GM18870 (cell line): ENCODE measurements around the gene MYH14.
"Not testable (repeated sequence)": the region's sequence is repeated elsewhere in the genome, so short reads cannot be mapped to it uniquely, and the experiment has no call there.

Experiments used
- ATAC-seq: cut with Tn5 transposase; IDR thresholded peaks from one replicate; pipeline ENCODE4 v1.9.1; 2021; ENCODE audit warnings: moderate library complexity; ENCODE audit not compliant: unreplicated experiment

MYH14 gene

DNA sequence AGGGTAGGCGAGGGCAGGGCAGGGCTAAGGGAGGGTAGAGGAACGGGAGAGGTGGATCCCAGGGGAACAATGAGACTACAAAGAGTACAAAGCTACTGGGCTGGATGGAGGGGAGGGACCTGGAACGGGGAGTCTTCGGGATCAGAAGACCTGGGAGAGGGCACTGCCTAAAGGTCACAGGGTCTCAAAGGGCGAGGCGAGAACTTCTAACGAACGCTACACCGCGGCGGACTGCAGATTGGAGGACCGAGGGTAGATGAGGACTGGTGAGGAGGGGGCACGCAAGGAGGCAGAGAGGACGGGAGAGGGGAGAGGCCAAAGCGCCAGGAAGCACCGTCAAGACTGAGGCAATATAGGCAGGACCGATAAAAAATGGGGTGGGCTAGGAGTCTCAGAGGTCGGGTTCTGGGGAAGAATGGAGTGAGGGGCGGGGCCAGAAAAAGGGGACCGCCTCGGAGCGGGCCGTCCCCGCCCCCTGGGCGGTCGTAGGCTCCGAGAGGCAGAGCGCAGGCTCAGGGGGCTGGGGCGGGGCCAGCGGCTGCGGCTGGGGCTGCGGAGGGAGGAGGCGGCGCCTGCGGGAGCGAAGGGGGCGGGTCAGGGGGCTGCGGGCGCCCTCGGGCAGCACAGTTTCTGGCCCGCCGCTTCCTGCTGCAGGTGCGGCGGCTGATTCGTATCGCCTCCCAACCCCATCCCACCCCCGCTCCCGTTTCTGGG is 127.1 kb downstream of the MYH14 start:
- ATAC-seq, result no peak

DNA sequence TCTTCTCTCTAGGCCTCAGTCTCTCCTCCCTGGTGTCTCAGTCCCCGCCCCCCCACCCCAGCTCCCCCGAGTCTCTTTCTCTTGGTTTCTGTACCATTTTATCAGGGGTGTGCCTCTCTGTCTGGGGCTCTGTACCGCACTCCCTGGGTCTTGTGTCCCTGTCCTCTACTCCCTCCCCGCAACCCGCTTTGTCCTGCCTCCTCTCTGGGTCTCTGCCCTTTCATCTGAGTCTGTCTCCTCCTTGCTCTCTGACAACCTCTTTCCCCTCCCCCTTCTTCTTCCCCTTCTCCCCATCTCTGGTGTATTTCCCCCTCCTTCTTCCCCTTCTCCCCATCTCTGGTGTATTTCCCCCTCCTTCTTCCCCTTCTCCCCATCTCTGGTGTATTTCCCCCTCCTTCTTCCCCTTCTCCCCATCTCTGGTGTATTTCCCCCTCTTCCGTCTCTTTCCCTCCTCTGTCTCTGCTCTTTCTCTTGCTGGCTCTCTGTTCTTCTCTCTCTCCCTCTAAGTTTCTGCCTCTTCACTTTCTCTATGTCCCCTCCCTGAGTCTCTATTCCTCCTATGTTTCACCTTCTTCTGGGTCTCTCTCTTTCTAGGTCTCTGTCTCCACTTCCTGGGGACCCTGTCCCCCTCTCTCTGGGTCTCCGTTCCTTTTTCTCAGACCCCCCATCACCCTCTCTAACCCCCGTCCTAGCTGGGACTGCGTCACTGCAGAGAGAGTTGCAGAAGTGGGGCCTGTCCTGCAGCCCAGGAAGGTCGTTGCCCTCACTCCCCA is 128.0 kb downstream of the MYH14 start:
- ATAC-seq, result no peak

DNA sequence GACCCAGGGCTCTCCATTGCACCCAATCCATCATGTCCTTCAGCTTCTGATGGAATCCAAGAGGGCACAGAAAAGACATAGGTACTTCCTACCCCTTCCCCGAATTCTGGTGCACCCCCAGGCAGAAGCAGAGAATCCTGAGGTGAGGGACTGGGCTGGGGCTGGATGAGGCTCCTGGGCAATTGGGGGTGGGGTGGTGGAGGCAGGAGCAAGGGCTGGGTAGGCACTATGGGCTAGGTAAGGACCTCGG is 128.5 kb downstream of the MYH14 start:
- ATAC-seq, result no peak

DNA sequence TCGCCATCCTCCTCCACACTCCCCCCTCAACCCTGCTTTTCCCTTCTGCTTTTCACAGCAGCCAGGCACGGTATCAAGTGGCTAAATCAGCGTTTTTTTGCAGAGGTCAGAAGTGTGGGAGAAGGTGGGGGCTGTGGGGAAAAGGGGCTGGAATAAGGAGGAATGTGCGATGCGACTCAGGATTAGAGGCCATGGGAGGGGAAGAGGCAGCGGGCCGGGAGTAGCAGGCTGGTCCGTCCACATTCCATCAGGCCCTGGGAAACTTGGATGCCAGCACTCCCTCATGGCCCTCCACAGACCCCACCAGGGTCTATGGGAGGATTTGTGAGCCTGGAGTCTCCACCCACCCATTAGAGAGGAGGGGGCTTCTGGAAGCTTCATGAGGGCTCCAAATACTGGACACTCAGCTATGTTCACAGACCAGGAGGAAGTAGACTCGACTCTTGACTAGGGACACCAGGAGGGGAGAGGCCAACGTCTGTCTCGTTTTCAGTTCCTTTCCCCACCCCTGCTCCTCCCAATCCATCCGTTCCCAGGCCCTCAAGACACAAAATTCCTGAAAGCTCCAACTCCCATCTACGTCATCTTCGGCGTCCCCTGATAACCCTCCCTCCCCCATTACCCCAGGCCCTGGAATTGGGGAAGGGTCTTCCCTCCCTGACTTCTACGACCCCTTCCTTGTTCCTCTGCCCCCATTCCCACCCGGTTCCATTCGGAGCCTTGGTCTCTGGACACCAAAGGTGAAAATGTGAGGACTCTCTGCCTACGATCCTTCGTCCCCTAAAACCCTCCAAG is 129.0 kb downstream of the MYH14 start:
- ATAC-seq, result no peak

DNA sequence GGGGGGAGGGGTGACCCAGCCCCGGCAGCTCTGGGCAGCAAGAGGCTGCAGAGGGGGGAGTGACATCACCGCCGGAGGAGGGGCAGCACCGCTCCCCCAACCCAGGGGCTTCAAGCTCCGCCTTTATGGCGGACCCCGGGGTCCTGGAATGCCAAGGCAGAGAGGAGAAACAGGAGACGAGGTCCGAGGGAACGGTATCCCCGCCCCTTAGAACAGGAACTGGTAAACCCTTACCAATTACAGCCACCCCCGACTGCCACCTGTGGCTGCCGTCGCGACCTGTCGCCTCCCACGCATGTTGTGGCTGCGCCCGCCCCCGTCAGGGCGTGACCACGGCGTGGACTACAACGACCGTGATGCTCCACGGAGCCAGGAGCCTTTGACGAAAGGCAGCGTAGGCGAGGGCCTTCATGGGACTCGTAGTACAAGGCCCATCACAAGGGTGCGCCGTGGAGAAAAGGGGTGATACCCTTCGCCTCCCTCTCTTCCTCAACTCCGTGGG is 129.9 kb downstream of the MYH14 start:
- ATAC-seq, result peak; percentile 40

DNA sequence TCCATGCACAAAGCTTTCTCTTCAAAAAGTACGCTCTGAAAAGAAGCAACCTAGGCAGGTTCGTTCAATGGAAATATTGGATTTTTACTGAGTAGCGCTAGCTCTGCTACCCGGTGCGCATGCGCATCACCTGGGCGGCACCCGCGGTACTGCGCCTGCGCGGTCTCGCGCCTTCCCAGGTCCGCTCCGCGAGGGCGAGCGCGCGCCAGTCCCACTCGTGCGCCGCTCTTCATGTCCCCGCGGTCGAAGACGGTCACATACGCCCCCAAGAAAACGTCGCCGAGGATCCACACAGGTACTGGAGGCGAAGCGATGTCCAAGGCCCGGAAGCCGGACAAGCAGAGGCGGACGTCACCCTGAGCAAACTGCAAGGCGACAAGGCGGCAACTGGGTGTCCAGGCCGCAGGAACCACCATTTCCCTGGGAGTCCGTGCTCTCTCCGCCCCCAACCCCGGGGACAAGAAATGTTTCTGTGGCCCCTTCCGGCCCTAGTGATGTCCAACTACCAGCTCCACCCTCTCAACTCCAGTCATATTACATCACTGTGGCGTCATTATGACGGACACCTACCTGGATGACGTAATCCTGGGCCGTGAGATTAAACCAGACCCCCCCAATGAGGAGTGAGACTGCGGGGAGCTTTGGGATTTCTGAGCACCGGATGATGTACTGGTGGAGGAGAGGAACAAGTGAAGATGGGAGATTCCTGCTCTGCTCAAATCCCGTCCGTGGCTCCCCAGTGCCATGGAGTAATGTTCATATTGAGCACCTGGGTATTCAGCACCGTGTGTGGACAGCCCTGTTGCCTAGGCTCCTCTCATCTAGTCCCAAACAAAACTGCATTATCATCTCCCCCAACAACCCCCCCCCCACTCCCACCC is 130.6 kb downstream of the MYH14 start:
- ATAC-seq, result peak; percentile 24

- ATAC-seq, result no peak
Measured at GRCh38 chr19:50334741-50335421, 131.5 kb downstream of the MYH14 start.

DNA sequence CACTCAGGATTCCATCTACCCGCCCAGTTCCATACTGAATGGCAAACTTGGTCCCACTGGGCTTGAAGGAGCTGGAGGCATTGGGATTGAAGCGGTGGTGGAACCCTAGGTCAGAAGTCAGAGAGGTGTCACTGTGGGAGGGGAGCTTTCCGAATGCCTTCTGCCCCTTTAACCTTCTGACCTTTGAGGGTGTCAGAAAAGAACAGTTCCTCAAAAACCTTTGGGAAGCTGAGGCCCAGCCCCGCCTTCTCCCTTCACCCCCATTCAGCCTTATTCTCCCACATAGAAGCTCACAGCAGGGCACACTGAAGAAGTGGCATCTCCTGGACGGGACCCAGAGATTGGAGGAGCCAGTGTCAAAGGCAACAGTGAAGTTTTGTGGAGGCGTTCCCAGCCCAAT is 133.6 kb downstream of the MYH14 start:
- not testable (repeated sequence) for ATAC-seq

DNA sequence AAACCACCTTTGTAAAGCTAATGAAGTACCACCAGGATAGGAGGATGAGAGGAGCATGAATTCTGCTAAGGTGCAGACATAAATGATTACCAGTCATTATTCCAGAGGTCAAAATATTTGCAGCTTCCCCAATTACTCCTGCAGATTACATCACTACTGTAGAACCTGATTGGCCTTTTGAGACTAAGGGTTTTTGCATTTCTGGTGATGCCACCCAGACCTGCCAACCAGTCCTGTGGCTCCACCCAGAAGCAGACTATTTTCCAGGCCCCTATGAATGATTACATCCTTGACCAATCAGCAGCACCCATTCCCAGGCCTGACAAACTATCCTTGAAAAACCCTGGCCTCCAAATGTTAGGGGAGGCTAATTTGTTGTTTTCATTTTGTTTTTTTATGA is 136.9 kb downstream of the MYH14 start:
- no peak for ATAC-seq

DNA sequence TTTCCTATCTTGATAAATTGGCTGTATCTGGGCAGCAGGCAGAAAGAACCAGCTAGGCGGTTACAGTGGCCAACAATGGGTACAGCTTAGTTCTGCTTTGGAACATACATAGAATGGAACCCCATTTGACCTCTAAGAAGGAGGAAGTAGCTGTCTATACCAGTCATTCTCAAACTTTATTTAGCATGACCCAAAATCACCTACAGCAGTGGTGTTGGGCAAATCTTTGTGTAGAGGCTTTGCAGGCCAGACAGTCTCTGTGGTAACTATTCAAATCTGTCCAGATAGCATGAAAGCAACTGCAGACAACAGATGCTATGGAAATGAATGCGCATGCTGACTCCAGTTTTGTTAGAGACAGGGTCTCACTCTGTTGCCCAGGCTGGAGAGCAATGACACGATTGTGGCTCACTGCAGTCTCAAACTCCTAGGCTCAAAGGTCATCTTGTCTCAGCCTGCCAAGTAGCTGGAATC is 137.7 kb downstream of the MYH14 start:
- peak; percentile 64 for ATAC-seq

GRCh38 chr19:50344661-50345318 is 141.4 kb downstream of the MYH14 start:
- ATAC-seq, result no peak

GRCh38 chr19:50347089-50347581 is 143.7 kb downstream of the MYH14 start:
- ATAC-seq, result peak; percentile 58

GRCh38 chr19:50349277-50350057 is 146.0 kb downstream of the MYH14 start:
- ATAC-seq, result no peak

DNA sequence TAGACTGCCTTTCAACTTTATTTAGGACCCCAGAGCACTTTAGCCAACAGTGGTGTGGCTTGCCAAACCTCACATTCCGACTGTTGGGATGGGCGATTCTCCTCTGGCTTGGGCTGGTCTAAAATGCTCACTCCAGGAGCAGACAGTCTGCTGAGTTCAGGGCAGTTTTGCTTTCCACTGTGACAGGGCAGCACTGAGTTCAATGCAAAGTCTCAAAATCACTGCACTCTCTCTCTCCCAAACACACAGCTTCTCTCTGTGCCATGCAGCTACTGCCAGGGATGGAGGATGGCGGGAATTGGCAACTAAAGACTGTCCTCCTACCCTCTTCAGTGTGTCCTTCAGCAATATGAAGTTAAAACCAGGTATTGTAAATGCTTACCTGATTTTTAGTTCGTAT is 148.8 kb downstream of the MYH14 start:
- no peak for ATAC-seq

DNA sequence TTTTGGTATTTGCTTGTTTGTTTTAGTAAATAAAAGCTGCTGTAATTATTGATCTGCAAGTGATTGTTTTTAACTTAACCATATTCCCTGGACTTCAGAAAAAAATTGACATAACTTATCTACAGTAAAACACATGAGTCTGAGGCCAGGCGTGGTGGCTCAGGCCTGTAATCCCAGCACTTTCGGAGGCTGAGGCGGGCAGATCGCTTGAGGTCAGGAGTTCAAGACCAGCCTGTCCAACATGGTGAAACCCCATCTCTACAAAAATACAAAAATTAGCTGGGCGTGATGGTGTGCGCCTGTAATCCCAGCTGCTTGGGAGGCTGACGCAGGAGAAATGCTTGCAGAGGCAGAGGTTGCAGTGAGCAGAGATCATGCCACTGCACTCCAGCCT is 150.1 kb downstream of the MYH14 start:
- ATAC-seq, result not testable (repeated sequence)

DNA sequence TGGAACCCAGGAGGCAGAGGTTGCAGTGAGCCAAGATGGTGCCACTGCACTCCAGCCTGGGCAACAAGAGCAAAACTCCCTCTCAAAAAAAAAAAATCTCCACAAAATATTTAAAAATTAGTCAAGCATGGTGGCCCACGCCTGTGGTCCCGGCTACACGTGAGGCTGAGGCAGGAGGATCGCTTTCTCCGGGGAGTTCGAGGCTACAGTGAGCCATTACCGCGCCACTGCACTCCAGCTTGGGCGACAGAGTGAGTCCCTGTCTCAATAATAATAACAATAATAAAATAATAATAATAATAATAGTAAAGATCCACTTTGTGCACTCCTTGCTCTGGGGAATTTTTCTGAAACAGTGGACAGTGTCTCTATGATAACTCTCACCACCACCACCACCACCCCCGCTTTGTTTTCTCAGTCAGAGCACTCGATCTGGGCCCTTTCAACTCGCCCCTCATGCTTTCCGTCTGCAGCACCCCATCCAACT is 153.3 kb downstream of the MYH14 start:
- no peak for ATAC-seq

DNA sequence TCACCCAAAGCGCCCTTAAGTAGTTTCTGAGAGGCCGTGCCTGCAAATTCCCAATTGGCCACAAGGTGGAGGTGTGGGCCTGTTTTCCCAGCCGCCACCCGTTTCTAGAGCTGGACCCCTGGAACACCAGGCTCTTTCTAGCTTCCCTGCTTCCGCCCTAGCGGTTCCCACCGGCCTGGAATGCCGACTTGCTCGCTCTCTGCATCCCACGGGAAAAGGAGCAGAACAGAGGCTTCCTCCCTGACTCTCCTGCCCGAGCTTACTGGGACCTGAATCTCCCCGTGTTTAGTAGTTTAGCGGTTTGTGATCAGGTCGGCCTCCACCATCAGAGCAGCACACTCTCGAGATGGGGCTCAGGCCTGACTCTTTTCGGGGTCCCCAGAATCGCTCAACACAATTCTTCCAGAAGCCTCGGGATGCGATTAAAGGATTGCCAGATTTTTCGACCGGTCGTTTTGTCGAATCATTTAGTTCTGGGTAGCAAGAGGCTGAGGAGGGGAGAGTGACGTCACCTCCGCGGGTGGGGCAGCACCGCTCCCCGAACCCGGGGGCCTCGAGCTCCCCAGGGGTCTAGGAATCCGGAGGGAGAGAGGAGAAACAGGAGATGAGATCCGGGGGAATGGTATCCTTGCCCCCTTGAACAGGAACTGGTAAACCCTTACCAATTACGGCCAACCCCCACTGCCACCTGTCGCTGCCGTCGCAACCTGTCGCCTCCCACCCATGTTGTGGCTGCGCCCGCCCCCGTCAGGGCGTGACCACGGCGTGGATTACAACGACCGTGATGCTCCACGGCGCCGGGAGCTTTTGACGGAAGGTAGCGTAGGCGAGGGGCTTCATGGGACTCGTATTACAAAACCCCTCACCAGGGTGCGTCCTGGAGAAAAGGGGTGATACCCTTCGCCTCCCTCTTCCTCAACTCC is 154.0 kb downstream of the MYH14 start:
- ATAC-seq, result no peak
